ENCODE results near the gene KMT5B.

The KMT5B gene

GRCh38 chr11:68127714-68128681, 85.1 kb downstream of the KMT5B start:
- Histone ChIP-seq H3K18ac (ENCODE audit: low read length) (peak overlapping the region; percentile 90), H2AK5ac (ENCODE audit: low read depth, low read length) (peak overlapping the region; percentile 100), H3K9ac (ENCODE audit: low read depth, low read length, poor library complexity) (no peak overlapping the region), H3K27ac (replicated peaks; ENCODE audit: low read length) (no peak overlapping the region), H4K91ac (ENCODE audit: low read depth, low read length, poor library complexity) (no peak overlapping the region), H3K4me3 (ENCODE audit: low read length in 2 of 2) (peak overlapping the region in 1 of 2 donors; percentile 73), H3K14ac (ENCODE audit: low read length) (peak overlapping the region; percentile 47), H3K23ac (ENCODE audit: low read depth, low read length, poor library complexity) (peak overlapping the region; percentile 95), H3K9me3 (replicated peaks in 1 of 2; ENCODE audit: control insufficient read depth in 2 of 2, insufficient read depth in 1 of 2, low read depth in 1 of 2, low read length in 2 of 2) (peaks cover 10 to 12% of the 10 kb centered on the region in 2 donors), H2BK5ac (ENCODE audit: low read length) (no peak overlapping the region), H4K8ac (ENCODE audit: low read depth, low read length) (no peak overlapping the region), H2BK12ac (ENCODE audit: low read length) (peak overlapping the region; percentile 10), H2AFZ (ENCODE audit: low read length) (peak overlapping the region; percentile 87), H3K27me3 (ENCODE audit: control insufficient read depth in 3 of 3, insufficient read depth in 3 of 3, low read depth in 1 of 3, low read length in 3 of 3) (peaks cover 0 to 8% (median 0%) of the 10 kb centered on the region in 3 experiments), H3K4me1 (ENCODE audit: control insufficient read depth in 2 of 2, insufficient read depth in 1 of 2, low read depth in 1 of 2, low read length in 2 of 2) (peaks cover 4 to 5% of the 10 kb centered on the region in 2 donors), H3K4me2 (ENCODE audit: insufficient read depth, low read length, poor library complexity, severe bottlenecking) (peak overlapping the region; percentile 66), H2BK15ac (ENCODE audit: low read length) (peak overlapping the region; percentile 37), H3K36me3 (replicated peaks in 1 of 2; ENCODE audit: control insufficient read depth in 2 of 2, insufficient read depth in 2 of 2, low read length in 2 of 2) (no peaks in the 10 kb centered on the region), H2BK120ac (ENCODE audit: low read depth, low read length) (no peak overlapping the region), H3K79me1 (ENCODE audit: low read depth, low read length) (no peaks in the 10 kb centered on the region), H3K4ac (ENCODE audit: low read length) (peak overlapping the region; percentile 23)
- peak; percentile 78 for DNase-seq (ENCODE audit: low spot score)
- no CpG with 5 or more reads among the region's 48 CpGs for WGBS, 2 donors (ENCODE audit: extremely low coverage in 2 of 2, insufficient read length in 2 of 2, insufficient replicate concordance in 1 of 2)

- no peak overlapping the region for H3K4me2 ChIP-seq (ENCODE audit: insufficient read depth, low read length, poor library complexity, severe bottlenecking)
- H3K14ac ChIP-seq (ENCODE audit: low read length) = no peak overlapping the region
Observed at GRCh38 chr11:68125164-68125563, 87.9 kb downstream of the KMT5B start.

GRCh38 chr11:68122936-68123539, 90.1 kb downstream of the KMT5B start:
- Histone ChIP-seq H3K4me1 (ENCODE audit: control insufficient read depth in 2 of 2, insufficient read depth in 1 of 2, low read depth in 1 of 2, low read length in 2 of 2) (peaks cover 9 to 14% of the 10 kb centered on the region in 2 donors), H3K4me2 (ENCODE audit: insufficient read depth, low read length, poor library complexity, severe bottlenecking) (no peak overlapping the region), H3K36me3 (replicated peaks in 1 of 2; ENCODE audit: control insufficient read depth in 2 of 2, insufficient read depth in 2 of 2, low read length in 2 of 2) (no peaks in the 10 kb centered on the region), H2BK5ac (ENCODE audit: low read length) (no peak overlapping the region), H3K9me3 (replicated peaks in 1 of 2; ENCODE audit: control insufficient read depth in 2 of 2, insufficient read depth in 1 of 2, low read depth in 1 of 2, low read length in 2 of 2) (no peaks in the 10 kb centered on the region), H3K79me1 (ENCODE audit: low read depth, low read length) (peaks cover 3% of the 10 kb centered on the region), H3K9ac (ENCODE audit: low read depth, low read length, poor library complexity) (no peak overlapping the region), H2BK12ac (ENCODE audit: low read length) (no peak overlapping the region), H3K27ac (replicated peaks; ENCODE audit: low read length) (no peak overlapping the region), H2BK15ac (ENCODE audit: low read length) (no peak overlapping the region), H4K8ac (ENCODE audit: low read depth, low read length) (no peak overlapping the region), H3K18ac (ENCODE audit: low read length) (no peak overlapping the region), H3K14ac (ENCODE audit: low read length) (no peak overlapping the region), H2AFZ (ENCODE audit: low read length) (no peak overlapping the region), H2AK5ac (ENCODE audit: low read depth, low read length) (no peak overlapping the region), H3K4me3 (ENCODE audit: low read length in 2 of 2) (no peak overlapping the region), H3K27me3 (ENCODE audit: control insufficient read depth in 3 of 3, insufficient read depth in 3 of 3, low read depth in 1 of 3, low read length in 3 of 3) (peaks cover 0 to 4% (median 0%) of the 10 kb centered on the region in 3 experiments), H3K4ac (ENCODE audit: low read length) (no peak overlapping the region), H2BK120ac (ENCODE audit: low read depth, low read length) (no peak overlapping the region), H4K91ac (ENCODE audit: low read depth, low read length, poor library complexity) (no peak overlapping the region), H3K23ac (ENCODE audit: low read depth, low read length, poor library complexity) (no peak overlapping the region)
- no peak for DNase-seq (ENCODE audit: low spot score)
- WGBS, 2 donors (ENCODE audit: extremely low coverage in 2 of 2, insufficient read length in 2 of 2, insufficient replicate concordance in 1 of 2) = no CpG with 5 or more reads among the region's 9 CpGs

More at GRCh38 chr11:68125164-68125563, 87.9 kb downstream of the KMT5B start:
- Histone ChIP-seq H2BK5ac (ENCODE audit: low read length) (no peak overlapping the region), H3K4me3 (ENCODE audit: low read length in 2 of 2) (no peak overlapping the region), H4K8ac (ENCODE audit: low read depth, low read length) (no peak overlapping the region), H3K27me3 (ENCODE audit: control insufficient read depth in 3 of 3, insufficient read depth in 3 of 3, low read depth in 1 of 3, low read length in 3 of 3) (peaks cover 0 to 8% (median 0%) of the 10 kb centered on the region in 3 experiments), H3K23ac (ENCODE audit: low read depth, low read length, poor library complexity) (no peak overlapping the region), H3K27ac (replicated peaks; ENCODE audit: low read length) (no peak overlapping the region), H2BK12ac (ENCODE audit: low read length) (no peak overlapping the region), H2BK15ac (ENCODE audit: low read length) (no peak overlapping the region), H3K18ac (ENCODE audit: low read length) (no peak overlapping the region), H3K9me3 (replicated peaks in 1 of 2; ENCODE audit: control insufficient read depth in 2 of 2, insufficient read depth in 1 of 2, low read depth in 1 of 2, low read length in 2 of 2) (peaks cover 4 to 10% of the 10 kb centered on the region in 2 donors), H3K36me3 (replicated peaks in 1 of 2; ENCODE audit: control insufficient read depth in 2 of 2, insufficient read depth in 2 of 2, low read length in 2 of 2) (no peaks in the 10 kb centered on the region), H4K91ac (ENCODE audit: low read depth, low read length, poor library complexity) (no peak overlapping the region), H3K79me1 (ENCODE audit: low read depth, low read length) (peaks cover 3% of the 10 kb centered on the region), H2AFZ (ENCODE audit: low read length) (no peak overlapping the region), H3K4ac (ENCODE audit: low read length) (no peak overlapping the region), H2BK120ac (ENCODE audit: low read depth, low read length) (no peak overlapping the region), H2AK5ac (ENCODE audit: low read depth, low read length) (no peak overlapping the region), H3K4me1 (ENCODE audit: control insufficient read depth in 2 of 2, insufficient read depth in 1 of 2, low read depth in 1 of 2, low read length in 2 of 2) (peaks cover 9 to 11% of the 10 kb centered on the region in 2 donors), H3K9ac (ENCODE audit: low read depth, low read length, poor library complexity) (no peak overlapping the region)
- no CpG with 5 or more reads among the region's 4 CpGs for WGBS, 2 donors (ENCODE audit: extremely low coverage in 2 of 2, insufficient read length in 2 of 2, insufficient replicate concordance in 1 of 2)
- DNase-seq (ENCODE audit: low spot score) = no peak

Data from neuronal stem cell (in vitro differentiated cells).